Neural cell (in vitro differentiated cells): ENCODE data around the gene EHD1. TPM values are rescaled to one million over a fixed set of nuclear protein-coding genes. Genes with fewer than 3 reads are reported as not detected.

ENCODE experiments used
- H2AFZ ChIP-seq: fragments of 200-600, 300-800 bp; sonication (generic), shearing (Covaris generic); 2 replicates; pipeline ENCODE4 v1.6.0; 2014; ENCODE audit warnings: low read depth, mild to moderate bottlenecking, antibody characterized with exemption, low read length, moderate library complexity
- H3F3A ChIP-seq: fragments of 200-600 bp; shearing (Covaris generic); 2 replicates; pipeline ENCODE4 v1.6.1; 2016; ENCODE audit warnings: mild to moderate bottlenecking, moderate library complexity, mixed read lengths, antibody characterized with exemption, low read length; ENCODE audit not compliant: insufficient read depth, poor library complexity, severe bottlenecking
- H3K27ac ChIP-seq: fragments of 200-600, 300-800 bp; sonication (generic), shearing (Covaris generic); 2 replicates; pipeline ENCODE4 v1.5.1; 2014; ENCODE audit warnings: mild to moderate bottlenecking, low read length, moderate library complexity
- H3K27me3 ChIP-seq: fragments of 300-800, 200-600 bp; sonication (generic), shearing (Covaris generic); 2 replicates; pipeline ENCODE4 v1.6.0; 2014; ENCODE audit warnings: mild to moderate bottlenecking, low read depth, low read length, moderate library complexity; ENCODE audit not compliant: insufficient read depth
- H3K36me3 ChIP-seq: fragments of 300-800, 200-600 bp; sonication (generic), shearing (Covaris generic); 2 replicates; pipeline ENCODE4 v1.5.1; 2014; ENCODE audit warnings: mild to moderate bottlenecking, antibody characterized with exemption, low read length, moderate library complexity; ENCODE audit not compliant: insufficient read depth
- H3K4me2 ChIP-seq: fragments of 300-800, 200-600 bp; sonication (generic), shearing (Covaris generic); 2 replicates; pipeline ENCODE4 v1.6.0; 2014; ENCODE audit warnings: mild to moderate bottlenecking, low read length
- H3K4me3 ChIP-seq: fragments of 300-800, 200-600 bp; sonication (generic), shearing (Covaris generic); 2 replicates; pipeline ENCODE4 v1.5.1; 2014; ENCODE audit warnings: mild to moderate bottlenecking, low read length, moderate library complexity
- H3K79me2 ChIP-seq: fragments of 200-600 bp; shearing (Covaris generic); replicated peaks from 2 replicates; pipeline ENCODE4 v1.6.0; 2014; ENCODE audit warnings: mild to moderate bottlenecking, low read length, moderate library complexity; ENCODE audit not compliant: insufficient read depth
- H3K9ac ChIP-seq: fragments of 300-800, 200-600 bp; sonication (generic), shearing (Covaris generic); 2 replicates; pipeline ENCODE4 v1.6.1; 2016; ENCODE audit warnings: mild to moderate bottlenecking, low read length, mixed read lengths
- H3K9me2 ChIP-seq: fragments of 200-600 bp; shearing (Covaris generic); 2 replicates; pipeline ENCODE4 v1.6.1; 2016; ENCODE audit warnings: mild to moderate bottlenecking, low read length, mixed read lengths; ENCODE audit not compliant: insufficient read depth
- H3K9me3 ChIP-seq: fragments of 200-600, 300-800 bp; sonication (generic), shearing (Covaris generic); 2 replicates; pipeline ENCODE4 v1.6.1; 2016; ENCODE audit warnings: mild to moderate bottlenecking, mixed run types, low read length, moderate library complexity, mixed read lengths
- H4K20me1 ChIP-seq: fragments of 200-600 bp; shearing (Covaris generic); 2 replicates; pipeline ENCODE4 v1.6.1; 2016; ENCODE audit warnings: mild to moderate bottlenecking, mixed run types; ENCODE audit not compliant: insufficient read depth
- CTCF ChIP-seq: fragments of 450-650 bp; IDR thresholded peaks from 2 replicates; pipeline ENCODE4 v1.5.1; 2014; ENCODE audit warnings: antibody characterized with exemption, mild to moderate bottlenecking, moderate library complexity; ENCODE audit not compliant: poor library complexity, severe bottlenecking
- EP300 ChIP-seq: fragments of 450-650 bp; conservative IDR thresholded peaks from 2 replicates; pipeline ENCODE4 v1.6.1; 2014; ENCODE audit warnings: antibody characterized with exemption, mild to moderate bottlenecking, moderate library complexity; ENCODE audit not compliant: poor library complexity, severe bottlenecking
- EZH2 ChIP-seq: fragments of 200-600, 300-800 bp; shearing (Covaris generic), sonication (generic); IDR thresholded peaks from 2 replicates; pipeline ENCODE4 v1.6.1; 2014; ENCODE audit warnings: antibody characterized with exemption, low read length, borderline replicate concordance, mild to moderate bottlenecking; ENCODE audit not compliant: insufficient read depth, poor library complexity, severe bottlenecking
- MXI1 ChIP-seq: fragments of 450-650 bp; conservative IDR thresholded peaks from 2 replicates; pipeline ENCODE4 v1.6.1; 2014; ENCODE audit warnings: antibody characterized with exemption, mild to moderate bottlenecking; ENCODE audit not compliant: poor library complexity, severe bottlenecking
- POLR2AphosphoS5 ChIP-seq: IDR thresholded peaks from 2 replicates; pipeline ENCODE4 v1.6.1; 2012
- RAD21 ChIP-seq: fragments of 450-650 bp; conservative IDR thresholded peaks from 2 replicates; pipeline ENCODE4 v1.6.1; 2014; ENCODE audit warnings: antibody characterized with exemption, mild to moderate bottlenecking, moderate library complexity
- SMC3 ChIP-seq: fragments of 450-650 bp; conservative IDR thresholded peaks from 2 replicates; pipeline ENCODE4 v1.6.1; 2014; ENCODE audit warnings: antibody characterized with exemption, mild to moderate bottlenecking, moderate library complexity; ENCODE audit not compliant: poor library complexity
- TAF1 ChIP-seq: IDR thresholded peaks from 2 replicates; pipeline ENCODE4 v1.6.1; 2012; ENCODE audit warnings: low read depth
- polyA plus RNA-seq: library from polyadenylated mRNA; depleted of rRNA; stranded (reverse); fragments of >200 nt; gene quantifications from 2 replicates; pipeline ENCODE4 v1.2.3, GENCODE V29; 2014
- TF ChIP-seq, protein P1 (sequence below): IDR thresholded peaks from 2 replicates; pipeline ENCODE4 v1.6.1; 2012; ENCODE audit warnings: borderline replicate concordance

Gene EHD1
- polyA plus RNA-seq, 1 donor from 2014 or later, result 26.4 TPM

- Histone ChIP-seq H3K4me3 (no peak overlapping the region), H3K9me3 (no peaks in the 10 kb centered on the region), H4K20me1 (no peaks in the 10 kb centered on the region), H3K27ac (no peak overlapping the region), H3K9me2 (no peaks in the 10 kb centered on the region), H3K4me2 (no peak overlapping the region), H2AFZ (no peak overlapping the region), H3K79me2 (no peaks in the 10 kb centered on the region), H3F3A (no peaks in the 10 kb centered on the region), H3K9ac (no peak overlapping the region), H3K36me3 (no peaks in the 10 kb centered on the region), H3K27me3 (peaks cover 6% of the 10 kb centered on the region)
- no peak for TF ChIP-seq SMC3
Observed at GRCh38 chr11:64838600-64839334, 39.7 kb downstream of the EHD1 start.

DNA sequence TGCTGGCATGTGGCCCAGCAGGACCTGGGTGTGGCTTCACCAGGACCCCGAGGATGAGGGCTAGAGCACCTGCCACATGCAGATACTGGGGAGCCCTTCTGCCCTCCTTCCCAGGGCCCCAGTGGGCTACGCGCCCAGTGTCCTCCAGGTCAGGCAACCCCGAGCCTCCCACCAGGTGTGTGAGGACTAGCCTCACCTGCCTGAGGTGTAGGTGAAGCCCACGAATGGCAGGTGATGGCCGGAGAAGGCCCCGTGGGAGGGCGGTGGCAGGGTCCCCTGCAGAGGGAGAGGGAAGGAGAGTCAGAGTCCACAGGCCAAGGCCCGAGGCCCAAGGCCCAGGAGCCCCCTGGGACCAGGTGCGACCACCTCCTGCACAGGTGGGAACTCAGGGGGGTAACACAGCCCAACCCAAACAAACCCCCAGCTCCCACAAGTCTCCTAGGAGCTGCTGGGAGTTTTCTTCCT is 40.5 kb downstream of the EHD1 start:
- H3K9me2 ChIP-seq, result no peaks in the 10 kb centered on the region
- no peaks in the 10 kb centered on the region for H3K79me2 ChIP-seq
- no peaks in the 10 kb centered on the region for H4K20me1 ChIP-seq
- TF ChIP-seq EP300 (no peak), POLR2AphosphoS5 (no peak), EZH2 (no peak), CTCF (no peak), TAF1 (no peak), MXI1 (no peak)
- no peak overlapping the region for H3K4me3 ChIP-seq
- H3K27ac ChIP-seq, result no peak overlapping the region
- no peaks in the 10 kb centered on the region for H3K27me3 ChIP-seq
- no peaks in the 10 kb centered on the region for H3F3A ChIP-seq
- no peak overlapping the region for H3K4me2 ChIP-seq
- H2AFZ ChIP-seq, result no peak overlapping the region
- H3K9ac ChIP-seq, result no peak overlapping the region
- H3K9me3 ChIP-seq, result no peaks in the 10 kb centered on the region
- no peaks in the 10 kb centered on the region for H3K36me3 ChIP-seq

- no peak overlapping the region for H3K4me3 ChIP-seq
- H2AFZ ChIP-seq, result no peak overlapping the region
- H3K27ac ChIP-seq, result no peak overlapping the region
- no peaks in the 10 kb centered on the region for H3K79me2 ChIP-seq
- no peak overlapping the region for H3K9ac ChIP-seq
- TF ChIP-seq EP300 (no peak), TAF1 (no peak), RAD21 (no peak)
- TF ChIP-seq, protein P1, sequence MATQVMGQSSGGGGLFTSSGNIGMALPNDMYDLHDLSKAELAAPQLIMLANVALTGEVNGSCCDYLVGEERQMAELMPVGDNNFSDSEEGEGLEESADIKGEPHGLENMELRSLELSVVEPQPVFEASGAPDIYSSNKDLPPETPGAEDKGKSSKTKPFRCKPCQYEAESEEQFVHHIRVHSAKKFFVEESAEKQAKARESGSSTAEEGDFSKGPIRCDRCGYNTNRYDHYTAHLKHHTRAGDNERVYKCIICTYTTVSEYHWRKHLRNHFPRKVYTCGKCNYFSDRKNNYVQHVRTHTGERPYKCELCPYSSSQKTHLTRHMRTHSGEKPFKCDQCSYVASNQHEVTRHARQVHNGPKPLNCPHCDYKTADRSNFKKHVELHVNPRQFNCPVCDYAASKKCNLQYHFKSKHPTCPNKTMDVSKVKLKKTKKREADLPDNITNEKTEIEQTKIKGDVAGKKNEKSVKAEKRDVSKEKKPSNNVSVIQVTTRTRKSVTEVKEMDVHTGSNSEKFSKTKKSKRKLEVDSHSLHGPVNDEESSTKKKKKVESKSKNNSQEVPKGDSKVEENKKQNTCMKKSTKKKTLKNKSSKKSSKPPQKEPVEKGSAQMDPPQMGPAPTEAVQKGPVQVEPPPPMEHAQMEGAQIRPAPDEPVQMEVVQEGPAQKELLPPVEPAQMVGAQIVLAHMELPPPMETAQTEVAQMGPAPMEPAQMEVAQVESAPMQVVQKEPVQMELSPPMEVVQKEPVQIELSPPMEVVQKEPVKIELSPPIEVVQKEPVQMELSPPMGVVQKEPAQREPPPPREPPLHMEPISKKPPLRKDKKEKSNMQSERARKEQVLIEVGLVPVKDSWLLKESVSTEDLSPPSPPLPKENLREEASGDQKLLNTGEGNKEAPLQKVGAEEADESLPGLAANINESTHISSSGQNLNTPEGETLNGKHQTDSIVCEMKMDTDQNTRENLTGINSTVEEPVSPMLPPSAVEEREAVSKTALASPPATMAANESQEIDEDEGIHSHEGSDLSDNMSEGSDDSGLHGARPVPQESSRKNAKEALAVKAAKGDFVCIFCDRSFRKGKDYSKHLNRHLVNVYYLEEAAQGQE, result no peak
- no peak overlapping the region for H3K4me2 ChIP-seq
- H4K20me1 ChIP-seq, result no peaks in the 10 kb centered on the region
- no peaks in the 10 kb centered on the region for H3K9me2 ChIP-seq
- H3K36me3 ChIP-seq, result no peaks in the 10 kb centered on the region
- no peaks in the 10 kb centered on the region for H3K27me3 ChIP-seq
- no peaks in the 10 kb centered on the region for H3K9me3 ChIP-seq
- H3F3A ChIP-seq, result no peaks in the 10 kb centered on the region
Observed at GRCh38 chr11:64836448-64837072, 41.9 kb downstream of the EHD1 start.
